HG03064 (cell line): Measurements from ENCODE around the gene SYT8.
"Not testable (repeated sequence)": the region's sequence is repeated elsewhere in the genome, so short reads cannot be mapped to it uniquely, and the experiment has no call there.

Source experiments
- ATAC-seq: cut with Tn5 transposase; IDR thresholded peaks from one replicate; pipeline ENCODE4 v1.9.1; 2021; ENCODE audit warnings: low read depth; ENCODE audit not compliant: unreplicated experiment

SYT8 gene

GRCh38 chr11:1870721-1871466, 36.1 kb downstream of the SYT8 start:
- no peak for ATAC-seq

- ATAC-seq = no peak
Observed at GRCh38 chr11:1871531-1871930, 36.7 kb downstream of the SYT8 start.

- no peak for ATAC-seq
Observed at GRCh38 chr11:1872267-1872985, 37.6 kb downstream of the SYT8 start.

GRCh38 chr11:1873048-1873812, 38.4 kb downstream of the SYT8 start:
- no peak for ATAC-seq

GRCh38 chr11:1873813-1874150, 39.0 kb downstream of the SYT8 start:
- not testable (repeated sequence) for ATAC-seq

GRCh38 chr11:1874441-1875092, 39.8 kb downstream of the SYT8 start:
- ATAC-seq = not testable (repeated sequence)

- ATAC-seq = no peak
Observed at GRCh38 chr11:1875093-1875850, 40.5 kb downstream of the SYT8 start.

GRCh38 chr11:1875851-1876301, 41.1 kb downstream of the SYT8 start:
- ATAC-seq = not testable (repeated sequence)

- ATAC-seq = no peak
Observed at GRCh38 chr11:1876361-1877063, 41.7 kb downstream of the SYT8 start.

GRCh38 chr11:1877211-1878136, 42.7 kb downstream of the SYT8 start:
- ATAC-seq = no peak

- no peak for ATAC-seq
Observed at GRCh38 chr11:1878137-1879031, 43.6 kb downstream of the SYT8 start.

- no peak for ATAC-seq
Observed at GRCh38 chr11:1879342-1879940, 44.7 kb downstream of the SYT8 start.

- no peak for ATAC-seq
Observed at GRCh38 chr11:1879941-1880720, 45.3 kb downstream of the SYT8 start.

- no peak for ATAC-seq
Observed at GRCh38 chr11:1880746-1881441, 46.1 kb downstream of the SYT8 start.

GRCh38 chr11:1881442-1882264, 46.9 kb downstream of the SYT8 start:
- ATAC-seq = no peak
